CD14-positive monocyte (primary cell): ENCODE measurements around the gene NFATC1. TPM values are rescaled to one million over a fixed set of nuclear protein-coding genes. Genes with fewer than 3 reads are reported as not detected.

ENCODE experiments used
- DNase-seq, 3 donors: peaks; one replicate each; pipeline ENCODE4 v3.0.0-alpha.2; 2011 to 2022
- H2AFZ ChIP-seq: 2 replicates; pipeline ENCODE4 v1.6.0; 2012; ENCODE audit warnings: mild to moderate bottlenecking, low read depth, low read length, inconsistent platforms; ENCODE audit not compliant: insufficient read depth, poor library complexity, severe bottlenecking
- H3K27ac ChIP-seq, 2 donors: 1 replicate in 1 of 2; 2 replicates in 1 of 2; pipeline ENCODE4 v1.5.1; 2012 to 2013; ENCODE audit warnings: low read length in 2 of 2, control low read depth in 1 of 2, inconsistent platforms in 1 of 2, low read depth in 1 of 2, mild to moderate bottlenecking in 1 of 2
- H3K27me3 ChIP-seq, 2 donors: one replicate each; pipeline versions ENCODE4 v1.6.0 to v1.6.1; 2011 to 2013; ENCODE audit warnings: low read length in 2 of 2; ENCODE audit not compliant: control insufficient read depth in 2 of 2, insufficient read depth in 2 of 2
- H3K36me3 ChIP-seq, 2 donors: replicated peaks in 1 of 2; 1 replicate in 1 of 2; 2 replicates in 1 of 2; pipeline versions ENCODE4 v1.5.1 to v1.6.1; 2012 to 2013; ENCODE audit warnings: low read length in 2 of 2, control low read depth in 1 of 2, inconsistent platforms in 1 of 2, mild to moderate bottlenecking in 1 of 2; ENCODE audit not compliant: insufficient read depth in 2 of 2, control insufficient read depth in 1 of 2
- H3K4me1 ChIP-seq, 2 donors: 1 replicate in 1 of 2; 2 replicates in 1 of 2; pipeline versions ENCODE4 v1.5.1 to v1.6.1; 2012 to 2013; ENCODE audit warnings: low read length in 2 of 2, control low read depth in 1 of 2, inconsistent platforms in 1 of 2, mild to moderate bottlenecking in 1 of 2, moderate library complexity in 1 of 2; ENCODE audit not compliant: insufficient read depth in 2 of 2, control insufficient read depth in 1 of 2
- H3K4me2 ChIP-seq: replicated peaks from 2 replicates; pipeline ENCODE3; 2012; ENCODE audit warnings: low read length, moderate library complexity, mild to moderate bottlenecking; ENCODE audit not compliant: poor library complexity, severe bottlenecking; ENCODE audit errors: extremely low read depth
- H3K4me3 ChIP-seq, 3 experiments: fragments of 200-600 bp in 1 of 3; sonication (generic) in 1 of 3; replicated peaks in 1 of 3; 1 replicate in 2 of 3; 2 replicates in 1 of 3; pipeline ENCODE4 v1.5.1; 2011 to 2013; ENCODE audit warnings: low read length in 3 of 3, mild to moderate bottlenecking in 3 of 3, control low read depth in 2 of 3, low read depth in 2 of 3, inconsistent platforms in 1 of 3, moderate library complexity in 1 of 3
- H3K79me2 ChIP-seq: 2 replicates; pipeline ENCODE4 v1.6.0; 2012; ENCODE audit warnings: mild to moderate bottlenecking, control low read depth, inconsistent platforms, low read length, moderate library complexity; ENCODE audit not compliant: insufficient read depth
- H3K9ac ChIP-seq: 2 replicates; pipeline ENCODE4 v1.6.0; 2017; ENCODE audit warnings: low read length, mild to moderate bottlenecking; ENCODE audit not compliant: insufficient read depth, poor library complexity, severe bottlenecking
- H3K9me3 ChIP-seq, 2 donors: replicated peaks in 1 of 2; 1 replicate in 1 of 2; 2 replicates in 1 of 2; pipeline versions ENCODE4 v1.5.1 to v1.6.1; 2012 to 2013; ENCODE audit warnings: low read length in 2 of 2, control low read depth in 1 of 2; ENCODE audit not compliant: control insufficient read depth in 1 of 2, insufficient read depth in 1 of 2
- H4K20me1 ChIP-seq: 2 replicates; pipeline ENCODE4 v1.6.0; 2012; ENCODE audit warnings: mild to moderate bottlenecking, low read length, control low read depth, moderate library complexity; ENCODE audit not compliant: insufficient read depth
- H3K27ac Mint-ChIP-seq, 7 donors: one replicate each; pipeline ENCODE4 v1.8.0; 2020; ENCODE audit warnings: mild to moderate bottlenecking in 7 of 7, mixed read lengths in 7 of 7, moderate library complexity in 6 of 7, inconsistent platforms in 2 of 7
- H3K27me3 Mint-ChIP-seq, 3 donors: one replicate each; pipeline ENCODE4 v1.8.0; 2021 to 2022; ENCODE audit warnings: low read depth in 3 of 3, mild to moderate bottlenecking in 3 of 3, mixed read lengths in 3 of 3, moderate library complexity in 3 of 3, inconsistent platforms in 1 of 3
- H3K36me3 Mint-ChIP-seq, 2 donors: one replicate each; pipeline ENCODE4 v1.8.0; 2020; ENCODE audit warnings: mixed read lengths in 2 of 2, inconsistent platforms in 1 of 2, mild to moderate bottlenecking in 1 of 2
- H3K4me1 Mint-ChIP-seq: one replicate; pipeline ENCODE4 v1.8.0; 2020; ENCODE audit warnings: mild to moderate bottlenecking, mixed read lengths
- H3K4me3 Mint-ChIP-seq, 2 donors: one replicate each; pipeline ENCODE4 v1.8.0; 2020; ENCODE audit warnings: mild to moderate bottlenecking in 2 of 2, mixed read lengths in 2 of 2, moderate library complexity in 1 of 2
- H3K9me3 Mint-ChIP-seq, 7 donors: one replicate each; pipeline ENCODE4 v1.8.0; 2020 to 2022; ENCODE audit warnings: mixed read lengths in 7 of 7, mild to moderate bottlenecking in 6 of 7, moderate library complexity in 6 of 7, inconsistent platforms in 2 of 7
- CTCF ChIP-seq: fragments of 200-600 bp; IDR thresholded peaks from one replicate; pipeline ENCODE4 v1.8.0; 2022; ENCODE audit warnings: antibody characterized with exemption, mild to moderate bottlenecking
- WGBS: methylation state at CpG from one replicate; pipeline ENCODE4 v1.1.5; 2013; ENCODE audit warnings: missing lambda C conversion rate; ENCODE audit not compliant: insufficient coverage; 5-methylcytosine and 5-hydroxymethylcytosine counted together
- intact Hi-C, 2 donors: fragments of 100-400 bp; cut with micrococcal nuclease; formaldehyde crosslinking; loops; one replicate each; pipeline versions ENCODE4 v1.15.0 to v1.15.1; 2023
- polyA plus RNA-seq, 3 donors: library from polyadenylated mRNA; depleted of rRNA in 1 of 3; unstranded in 2 of 3; stranded (reverse) in 1 of 3; fragments of 300-500 nt in 2 of 3; fragments of >200 nt in 1 of 3; fragmentation: Illumina TruSeq in 2 of 3; gene quantifications; 1 replicate in 2 of 3; 2 replicates in 1 of 3; pipeline ENCODE4 v1.2.3, GENCODE V29; 2012 to 2021

The NFATC1 gene
- polyA plus RNA-seq, 3 donors: 7.8 to 10.7 (median 8.3) TPM

GRCh38 chr18:79495591-79496071 is 99.9 kb downstream of the NFATC1 start:
- DNase-seq: no peak

GRCh38 chr18:79496237-79496977 is 100.7 kb downstream of the NFATC1 start:
- Histone ChIP-seq H3K36me3 (peaks cover 4 to 46% of the 10 kb centered on the region in 2 donors), H4K20me1 (no peaks in the 10 kb centered on the region), H3K9me3 (peaks cover 68 to 79% of the 10 kb centered on the region in 2 donors), H3K4me2 (no peak overlapping the region), H3K9ac (no peak overlapping the region), H3K4me3 (no peak overlapping the region), H3K79me2 (no peaks in the 10 kb centered on the region), H3K27ac (no peak overlapping the region), H3K27me3 (no peaks in the 10 kb centered on the region), H3K4me1 (no peaks in the 10 kb centered on the region), H2AFZ (no peak overlapping the region)
- Mint-ChIP-seq H3K9me3 (peaks cover 61 to 75% (median 70%) of the 10 kb centered on the region in 7 donors), H3K27me3 (peaks cover 0 to 1% (median 0%) of the 10 kb centered on the region in 3 donors), H3K4me1 (no peaks in the 10 kb centered on the region), H3K27ac (no peak overlapping the region), H3K36me3 (peaks cover 17 to 37% of the 10 kb centered on the region in 2 donors), H3K4me3 (no peak overlapping the region)
- intact Hi-C loops: no loop called here
- DNase-seq: no peak
- WGBS: 97% methylated on average over 30 of the region's 32 CpGs
- no peak for TF ChIP-seq CTCF

More at GRCh38 chr18:79495591-79496071, 99.9 kb downstream of the NFATC1 start:
- peaks cover 75 to 86% of the 10 kb centered on the region in 2 donors for H3K9me3 ChIP-seq
- whole genome bisulfite sequencing: 99% methylated on average over 35 of the region's 37 CpGs
- Mint-ChIP-seq H3K27ac (no peak overlapping the region), H3K27me3 (peaks cover 0 to 1% (median 1%) of the 10 kb centered on the region in 3 donors), H3K36me3 (peaks cover 23 to 45% of the 10 kb centered on the region in 2 donors), H3K9me3 (peaks cover 63 to 78% (median 76%) of the 10 kb centered on the region in 7 donors), H3K4me1 (no peaks in the 10 kb centered on the region), H3K4me3 (no peak overlapping the region)
- H3K4me2 ChIP-seq: no peak overlapping the region
- no peaks in the 10 kb centered on the region for H3K27me3 ChIP-seq
- no peak overlapping the region for H3K4me3 ChIP-seq
- H3K9ac ChIP-seq: no peak overlapping the region
- no peak overlapping the region for H2AFZ ChIP-seq
- TF ChIP-seq CTCF: no peak
- H4K20me1 ChIP-seq: no peaks in the 10 kb centered on the region
- H3K27ac ChIP-seq: no peak overlapping the region
- intact Hi-C loops: no loop called here
- no peaks in the 10 kb centered on the region for H3K79me2 ChIP-seq
- H3K36me3 ChIP-seq: peaks cover 4 to 53% of the 10 kb centered on the region in 2 donors
- H3K4me1 ChIP-seq: no peaks in the 10 kb centered on the region
